K562 (cell line): Measurements from ENCODE around the gene TCF19. TPM values are rescaled to one million over a fixed set of nuclear protein-coding genes. Genes with fewer than 3 reads are reported as not detected.

Experiments
- ATAC-seq: fragments of 200-7000 bp; cut with Tn5 transposase; 3 replicates; pipeline ENCODE4 v1.9.1; 2020; ENCODE audit warnings: moderate library complexity
- BruUV-seq: library from RNA; stranded (reverse); fragments of 400-500 nt; replicated peaks from 2 replicates; lab custom pipeline; 2021; lab: Mats Ljungman, UMichigan
- CTCF ChIA-PET: fragments of 300-600 bp; formaldehyde crosslinking; extraction: SDS; loops from one replicate; lab custom pipeline; 2021; ENCODE audit warnings: low intra/inter-chr PET ratio; lab: Yijun Ruan, JAX
- POLR2A ChIA-PET: fragments of 300-600, 350-650 bp; sonication (Branson Sonifier 250); formaldehyde crosslinking; extraction: SDS; loops from one replicate; lab custom pipeline; 2021; ENCODE audit warnings: antibody characterized with exemption, inconsistent platforms; lab: Yijun Ruan, JAX
- DNase-seq, 4 experiments: peaks; one replicate each; pipeline versions ENCODE4 v3.0.0 to v3.0.0-alpha.2; 2011 to 2018; ENCODE audit warnings: low spot score in 3 of 4, mixed read lengths in 3 of 4; ENCODE audit errors: extremely low read depth in 1 of 4
- FAIRE-seq: peaks from 2 replicates; lab custom pipeline; 2011; peaks lifted over from hg19 to GRCh38; lab: Jason Lieb, UNC
- H2AFZ ChIP-seq: 2 replicates; pipeline ENCODE4 v1.6.0; 2011; ENCODE audit warnings: low read depth, low read length, control low read depth, inconsistent platforms
- H3K27ac ChIP-seq: fragments of 200-600 bp; 3 replicates; pipeline ENCODE4 v1.8.0; 2011; ENCODE audit warnings: low read depth, mild to moderate bottlenecking, control low read depth, inconsistent platforms, low read length, moderate library complexity, mixed read lengths; ENCODE audit errors: extremely low read depth
- H3K27me3 ChIP-seq, 2 experiments: fragments of 300-600 bp in 1 of 2; 2 replicates in 1 of 2; 3 replicates in 1 of 2; pipeline versions ENCODE4 v1.6.0 to v1.8.0; 2011; ENCODE audit warnings: inconsistent platforms in 2 of 2, low read length in 2 of 2, mild to moderate bottlenecking in 1 of 2, mixed read lengths in 1 of 2, moderate library complexity in 1 of 2; ENCODE audit not compliant: control insufficient read depth in 2 of 2, insufficient read depth in 2 of 2
- H3K36me3 ChIP-seq: fragments of 300-600 bp; 3 replicates; pipeline ENCODE4 v1.8.0; 2011; ENCODE audit warnings: mild to moderate bottlenecking, low read length, inconsistent platforms; ENCODE audit not compliant: control insufficient read depth, insufficient read depth
- H3K4me1 ChIP-seq, 2 experiments: fragments of 200-600 bp in 1 of 2; replicated peaks in 1 of 2; 2 replicates in 1 of 2; 3 replicates in 1 of 2; pipeline versions ENCODE4 v1.5.1 to v1.8.0; 2011; ENCODE audit warnings: inconsistent platforms in 2 of 2, low read length in 2 of 2, mild to moderate bottlenecking in 1 of 2, mixed read lengths in 1 of 2, moderate library complexity in 1 of 2; ENCODE audit not compliant: control insufficient read depth in 2 of 2, insufficient read depth in 2 of 2
- H3K4me2 ChIP-seq: 2 replicates; pipeline ENCODE4 v1.6.1; 2011; ENCODE audit warnings: low read length, control low read depth, inconsistent platforms, mixed read lengths; ENCODE audit not compliant: insufficient read depth
- H3K4me3 ChIP-seq: fragments of 200-600 bp; sonication (generic), shearing (Covaris generic); 2 replicates; pipeline ENCODE4 v1.5.1; 2016; ENCODE audit warnings: control low read depth, inconsistent platforms
- H3K79me2 ChIP-seq: fragments of 200-600 bp; 3 replicates; pipeline ENCODE4 v1.8.0; 2011; ENCODE audit warnings: low read length, inconsistent platforms; ENCODE audit not compliant: control insufficient read depth, insufficient read depth
- H3K9ac ChIP-seq, 2 experiments: 2 replicates each; pipeline versions ENCODE4 v1.6.0 to v1.6.1; 2011; ENCODE audit warnings: low read depth in 2 of 2, low read length in 2 of 2, control low read depth in 1 of 2, inconsistent platforms in 1 of 2, mild to moderate bottlenecking in 1 of 2, mixed read lengths in 1 of 2; ENCODE audit not compliant: insufficient read depth in 1 of 2
- H3K9me1 ChIP-seq: one replicate; pipeline ENCODE4 v1.6.0; 2011; ENCODE audit warnings: inconsistent platforms, mild to moderate bottlenecking, low read length, moderate library complexity; ENCODE audit not compliant: control insufficient read depth, insufficient read depth
- H3K9me3 ChIP-seq: replicated peaks from 2 replicates; pipeline ENCODE4 v1.5.1; 2011; ENCODE audit warnings: low read depth, low read length, inconsistent platforms; ENCODE audit not compliant: control insufficient read depth, insufficient read depth
- H4K20me1 ChIP-seq: replicated peaks from 2 replicates; pipeline ENCODE4 v1.6.1; 2011; ENCODE audit warnings: low read length, inconsistent platforms, mixed read lengths; ENCODE audit not compliant: control insufficient read depth, insufficient read depth
- L3MBTL2 ChIP-seq: fragments of 450-650 bp; IDR thresholded peaks from 2 replicates; pipeline ENCODE4 v1.6.1; 2016; ENCODE audit warnings: mild to moderate bottlenecking, moderate library complexity
- MECOM ChIP-seq: fragments of 250-450 bp; sonication (Bioruptor Pico); IDR thresholded peaks from 2 replicates; pipeline ENCODE4 v1.8.0; 2022; ENCODE audit warnings: inconsistent platforms
- MXD1 ChIP-seq: fragments of 250-450 bp; sonication (Bioruptor Pico); IDR thresholded peaks from 2 replicates; pipeline ENCODE4 v1.8.0; 2021; ENCODE audit warnings: borderline replicate concordance, mild to moderate bottlenecking, moderate library complexity; ENCODE audit not compliant: poor library complexity, severe bottlenecking
- NCOA6 ChIP-seq: fragments of 450-650 bp; IDR thresholded peaks from 2 replicates; pipeline ENCODE4 v1.6.1; 2017; ENCODE audit warnings: mild to moderate bottlenecking
- NFYB ChIP-seq: IDR thresholded peaks from 2 replicates; pipeline ENCODE4 v1.6.1; 2011; ENCODE audit warnings: mild to moderate bottlenecking, moderate library complexity; ENCODE audit not compliant: insufficient read length; ENCODE audit errors: extremely low read depth
- PTTG1 ChIP-seq: fragments of 450-650 bp; IDR thresholded peaks from 2 replicates; pipeline ENCODE4 v1.6.1; 2016; ENCODE audit warnings: low read depth, mild to moderate bottlenecking, missing genetic modification characterization, missing compliant biosample characterization
- RBM15 ChIP-seq: fragments of 200-400 bp; formaldehyde crosslinking; IDR thresholded peaks from 2 replicates; pipeline ENCODE4 v1.6.1; 2018; ENCODE audit warnings: mild to moderate bottlenecking, low read length, moderate library complexity; ENCODE audit not compliant: insufficient read depth
- SP2 ChIP-seq: IDR thresholded peaks from 2 replicates; pipeline ENCODE4 v1.6.1; 2011; ENCODE audit warnings: mild to moderate bottlenecking, low read depth, low read length, moderate library complexity; ENCODE audit not compliant: poor library complexity, severe bottlenecking; ENCODE audit errors: extremely low read depth
- ZNF41 ChIP-seq: fragments of 250-450 bp; sonication (Bioruptor Pico); conservative IDR thresholded peaks from 2 replicates; pipeline ENCODE4 v1.4.0; 2020; ENCODE audit warnings: mild to moderate bottlenecking
- ZNF75A ChIP-seq: fragments of 450-650 bp; formaldehyde crosslinking; IDR thresholded peaks from 2 replicates; pipeline ENCODE4 v1.4.0; 2020; ENCODE audit warnings: mild to moderate bottlenecking
- WGBS: fragments of 100-300 bp; shearing (Covaris generic); methylation state at CpG from one replicate; pipeline ENCODE4 v1.1.6; 2016; ENCODE audit warnings: low coverage, mixed read lengths; ENCODE audit not compliant: insufficient coverage; ENCODE audit errors: missing lambda C conversion rate; 5-methylcytosine and 5-hydroxymethylcytosine counted together
- in situ Hi-C: fragments of 300-500 bp; cut with MboI; formaldehyde crosslinking; loops from 4 replicates; pipeline ENCODE4 v1.15.0; 2018; ENCODE audit warnings: inconsistent platforms, mixed read lengths
- intact Hi-C: fragments of 100-400 bp; cut with micrococcal nuclease; formaldehyde crosslinking; loops from 2 replicates; pipeline ENCODE4 v1.14.2; 2022
- polyA plus RNA-seq, 8 experiments: library from polyadenylated mRNA; depleted of rRNA in 4 of 8; stranded (reverse) in 5 of 8; unstranded in 3 of 8; fragments of >200 nt; fragmentation: Nextera tagmentation in 2 of 8; fragmentation: Illumina TruSeq in 1 of 8; extraction: Ambion mirVana in 2 of 8; extraction: Trizol in 1 of 8; gene quantifications; 2 replicates each; pipeline versions ENCODE4 v1.2.1 to v1.2.3, GENCODE V29; 2011 to 2014; ENCODE audit warnings: inconsistent platforms in 1 of 8, missing spikeins in 1 of 8
- total RNA-seq, 7 experiments: library from RNA; depleted of rRNA in 6 of 7; stranded (reverse); fragments of >200 nt in 6 of 7; fragmentation: Illumina TruSeq in 2 of 7; extraction: Trizol in 2 of 7; gene quantifications; 2 replicates each; pipeline versions ENCODE4 v1.2.1 to v1.2.3, GENCODE V29; 2011 to 2021; ENCODE audit warnings: low replicate concordance in 1 of 7
- TF ChIP-seq, protein P1 (sequence below): sonication (generic); formaldehyde crosslinking; IDR thresholded peaks from 2 replicates; pipeline ENCODE4 v1.8.0; 2022; ENCODE audit warnings: mild to moderate bottlenecking, missing genetic modification reagents
- TF ChIP-seq, protein P2 (sequence below): fragments of 450-650 bp; IDR thresholded peaks from 2 replicates; pipeline ENCODE4 v1.6.1; 2017; ENCODE audit warnings: antibody characterized with exemption, mild to moderate bottlenecking
- TF ChIP-seq, protein P3 (sequence below): fragments of 450-650 bp; IDR thresholded peaks from 2 replicates; pipeline ENCODE4 v1.6.1; 2017; ENCODE audit warnings: mild to moderate bottlenecking, moderate library complexity
- TF ChIP-seq, protein P4 (sequence below): IDR thresholded peaks from 3 replicates; pipeline ENCODE4 v1.6.1; 2011; ENCODE audit warnings: borderline replicate concordance, mild to moderate bottlenecking; ENCODE audit not compliant: insufficient read length, insufficient read depth

TCF19 gene
- total and polyA plus RNA-seq, 9 of the 15 experiments (the other 6 are each of a cell fraction or from before 2014, with no cell fraction given) = 4.2 to 42.5 (median 25.7) TPM

DNA sequence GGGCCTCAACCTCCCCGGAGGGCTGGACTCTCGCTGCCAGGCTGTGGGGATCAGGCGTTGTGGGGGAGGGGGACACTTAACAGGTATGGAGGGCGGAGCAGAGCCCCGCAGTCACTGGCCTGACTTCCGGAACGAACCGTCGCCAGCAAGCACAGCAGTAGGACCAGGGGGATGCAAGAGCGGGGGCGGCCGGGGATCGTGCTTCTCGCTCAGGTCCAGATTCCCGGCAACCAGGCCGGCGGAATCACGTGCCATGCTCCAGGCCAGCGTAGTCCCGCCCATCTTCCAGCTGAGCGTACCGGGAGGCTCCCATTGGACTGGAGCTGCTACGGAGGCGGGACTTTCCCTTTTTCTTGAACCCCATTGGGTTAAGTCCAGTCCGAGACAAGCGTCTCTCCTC lies 22.1 kb downstream of the TCF19 start:
- no TSS peak for BruUV-seq
- Histone ChIP-seq H2AFZ (no peak overlapping the region), H3K4me2 (no peak overlapping the region), H3K27me3 (no peaks in the 10 kb centered on the region), H3K9ac (no peak overlapping the region), H3K4me1 (peaks cover 11 to 16% of the 10 kb centered on the region in 2 experiments), H3K9me1 (no peaks in the 10 kb centered on the region), H4K20me1 (no peaks in the 10 kb centered on the region), H3K36me3 (no peaks in the 10 kb centered on the region), H3K27ac (no peak overlapping the region), H3K9me3 (no peaks in the 10 kb centered on the region), H3K79me2 (no peaks in the 10 kb centered on the region), H3K4me3 (no peak overlapping the region)
- intact Hi-C loops = no loop called here
- FAIRE-seq (no peak), DNase-seq (peak in 2 of 4 experiments; percentile 41 to 65), ATAC-seq (peak; percentile 72)
- in situ Hi-C loops = no loop called here
- ChIA-PET CTCF (no interaction called here), POLR2A (interaction anchor here (1.1 kb wide), 1 partner anchor 16 kb away, joined by 7 read pairs; no protein-coding TSS in a partner anchor)
- 80% methylated on average over 24 of the region's 26 CpGs for WGBS
- TF ChIP-seq, protein P1, sequence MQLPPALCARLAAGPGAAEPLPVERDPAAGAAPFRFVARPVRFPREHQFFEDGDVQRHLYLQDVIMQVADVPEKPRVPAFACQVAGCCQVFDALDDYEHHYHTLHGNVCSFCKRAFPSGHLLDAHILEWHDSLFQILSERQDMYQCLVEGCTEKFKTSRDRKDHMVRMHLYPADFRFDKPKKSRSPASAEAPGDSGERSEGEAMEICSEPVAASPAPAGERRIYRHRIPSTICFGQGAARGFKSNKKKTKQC (CRISPR knock-in tag) = no peak
- TF ChIP-seq NFYB (peak; percentile 63), RBM15 (no peak), SP2 (peak; percentile 32), NCOA6 (no peak), MECOM (CRISPR knock-in tag) (no peak), PTTG1 (tag) (no peak), MXD1 (no peak), ZNF41 (CRISPR knock-in tag) (no peak), L3MBTL2 (no peak), ZNF75A (CRISPR knock-in tag) (no peak)
- TF ChIP-seq, protein P2, sequence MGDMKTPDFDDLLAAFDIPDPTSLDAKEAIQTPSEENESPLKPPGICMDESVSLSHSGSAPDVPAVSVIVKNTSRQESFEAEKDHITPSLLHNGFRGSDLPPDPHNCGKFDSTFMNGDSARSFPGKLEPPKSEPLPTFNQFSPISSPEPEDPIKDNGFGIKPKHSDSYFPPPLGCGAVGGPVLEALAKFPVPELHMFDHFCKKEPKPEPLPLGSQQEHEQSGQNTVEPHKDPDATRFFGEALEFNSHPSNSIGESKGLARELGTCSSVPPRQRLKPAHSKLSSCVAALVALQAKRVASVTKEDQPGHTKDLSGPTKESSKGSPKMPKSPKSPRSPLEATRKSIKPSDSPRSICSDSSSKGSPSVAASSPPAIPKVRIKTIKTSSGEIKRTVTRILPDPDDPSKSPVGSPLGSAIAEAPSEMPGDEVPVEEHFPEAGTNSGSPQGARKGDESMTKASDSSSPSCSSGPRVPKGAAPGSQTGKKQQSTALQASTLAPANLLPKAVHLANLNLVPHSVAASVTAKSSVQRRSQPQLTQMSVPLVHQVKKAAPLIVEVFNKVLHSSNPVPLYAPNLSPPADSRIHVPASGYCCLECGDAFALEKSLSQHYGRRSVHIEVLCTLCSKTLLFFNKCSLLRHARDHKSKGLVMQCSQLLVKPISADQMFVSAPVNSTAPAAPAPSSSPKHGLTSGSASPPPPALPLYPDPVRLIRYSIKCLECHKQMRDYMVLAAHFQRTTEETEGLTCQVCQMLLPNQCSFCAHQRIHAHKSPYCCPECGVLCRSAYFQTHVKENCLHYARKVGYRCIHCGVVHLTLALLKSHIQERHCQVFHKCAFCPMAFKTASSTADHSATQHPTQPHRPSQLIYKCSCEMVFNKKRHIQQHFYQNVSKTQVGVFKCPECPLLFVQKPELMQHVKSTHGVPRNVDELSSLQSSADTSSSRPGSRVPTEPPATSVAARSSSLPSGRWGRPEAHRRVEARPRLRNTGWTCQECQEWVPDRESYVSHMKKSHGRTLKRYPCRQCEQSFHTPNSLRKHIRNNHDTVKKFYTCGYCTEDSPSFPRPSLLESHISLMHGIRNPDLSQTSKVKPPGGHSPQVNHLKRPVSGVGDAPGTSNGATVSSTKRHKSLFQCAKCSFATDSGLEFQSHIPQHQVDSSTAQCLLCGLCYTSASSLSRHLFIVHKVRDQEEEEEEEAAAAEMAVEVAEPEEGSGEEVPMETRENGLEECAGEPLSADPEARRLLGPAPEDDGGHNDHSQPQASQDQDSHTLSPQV = no peak
- TF ChIP-seq, protein P3, sequence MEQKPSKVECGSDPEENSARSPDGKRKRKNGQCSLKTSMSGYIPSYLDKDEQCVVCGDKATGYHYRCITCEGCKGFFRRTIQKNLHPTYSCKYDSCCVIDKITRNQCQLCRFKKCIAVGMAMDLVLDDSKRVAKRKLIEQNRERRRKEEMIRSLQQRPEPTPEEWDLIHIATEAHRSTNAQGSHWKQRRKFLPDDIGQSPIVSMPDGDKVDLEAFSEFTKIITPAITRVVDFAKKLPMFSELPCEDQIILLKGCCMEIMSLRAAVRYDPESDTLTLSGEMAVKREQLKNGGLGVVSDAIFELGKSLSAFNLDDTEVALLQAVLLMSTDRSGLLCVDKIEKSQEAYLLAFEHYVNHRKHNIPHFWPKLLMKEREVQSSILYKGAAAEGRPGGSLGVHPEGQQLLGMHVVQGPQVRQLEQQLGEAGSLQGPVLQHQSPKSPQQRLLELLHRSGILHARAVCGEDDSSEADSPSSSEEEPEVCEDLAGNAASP = no peak
- TF ChIP-seq, protein P4, sequence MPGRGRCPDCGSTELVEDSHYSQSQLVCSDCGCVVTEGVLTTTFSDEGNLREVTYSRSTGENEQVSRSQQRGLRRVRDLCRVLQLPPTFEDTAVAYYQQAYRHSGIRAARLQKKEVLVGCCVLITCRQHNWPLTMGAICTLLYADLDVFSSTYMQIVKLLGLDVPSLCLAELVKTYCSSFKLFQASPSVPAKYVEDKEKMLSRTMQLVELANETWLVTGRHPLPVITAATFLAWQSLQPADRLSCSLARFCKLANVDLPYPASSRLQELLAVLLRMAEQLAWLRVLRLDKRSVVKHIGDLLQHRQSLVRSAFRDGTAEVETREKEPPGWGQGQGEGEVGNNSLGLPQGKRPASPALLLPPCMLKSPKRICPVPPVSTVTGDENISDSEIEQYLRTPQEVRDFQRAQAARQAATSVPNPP = no peak
